Stomach (tissue), 9 donors: ENCODE measurements around the gene EN1. TPM values are rescaled to one million over a fixed set of nuclear protein-coding genes. Genes with fewer than 3 reads are reported as not detected.

Source experiments
- DNase-seq, 2 donors: peaks; one replicate each; pipeline versions ENCODE4 v3.0.0 to v3.0.0-alpha.2; 2013 to 2019
- H3K27ac ChIP-seq, 5 donors: fragments of 200-600 bp in 4 of 5; sonication (generic) in 4 of 5; one replicate each; pipeline ENCODE4 v1.5.1; 2013 to 2019; ENCODE audit warnings: mild to moderate bottlenecking in 1 of 5, moderate library complexity in 1 of 5
- H3K27me3 ChIP-seq, 3 donors: fragments of 200-600 bp; sonication (generic); one replicate each; pipeline ENCODE4 v1.5.1; 2017 to 2019; ENCODE audit warnings: mixed run types in 1 of 3
- H3K36me3 ChIP-seq, 4 donors: fragments of 200-600 bp; sonication (generic); 1 replicate in 3 of 4; 2 replicates in 1 of 4; pipeline ENCODE4 v1.5.1; 2016 to 2019
- H3K4me1 ChIP-seq, 4 donors: fragments of 200-600 bp; sonication (generic); one replicate each; pipeline ENCODE4 v1.5.1; 2016 to 2019
- H3K4me3 ChIP-seq, 4 donors: fragments of 200-600 bp; sonication (generic) in 3 of 4; one replicate each; pipeline ENCODE4 v1.5.1; 2016 to 2019; ENCODE audit warnings: mild to moderate bottlenecking in 1 of 4
- H3K9me3 ChIP-seq, 4 donors: fragments of 200-600 bp; sonication (generic); one replicate each; pipeline ENCODE4 v1.5.1; 2016 to 2019
- EP300 ChIP-seq: sonication (generic); formaldehyde crosslinking; IDR thresholded peaks from one replicate; pipeline ENCODE4 v1.6.1; 2017; ENCODE audit warnings: antibody characterized with exemption
- POLR2A ChIP-seq, 4 donors: fragments of 450-650 bp; IDR thresholded peaks; one replicate each; pipeline ENCODE4 v1.6.1; 2016; ENCODE audit warnings: antibody characterized with exemption in 4 of 4, control low read depth in 2 of 4, mild to moderate bottlenecking in 1 of 4, moderate library complexity in 1 of 4
- POLR2AphosphoS5 ChIP-seq, 3 donors: sonication (generic); formaldehyde crosslinking; IDR thresholded peaks; one replicate each; pipeline ENCODE4 v1.6.1; 2016; ENCODE audit warnings: antibody characterized with exemption in 3 of 3
- WGBS, 5 donors: extraction: QIAGEN DNeasy Blood & Tissue Kit in 3 of 5; methylation state at CpG; one replicate each; pipeline versions ENCODE4 v1.1.5 to v1.1.7; 2013 to 2018; 5-methylcytosine and 5-hydroxymethylcytosine counted together
- intact Hi-C: fragments of 100-400 bp; cut with DNase I; formaldehyde crosslinking; loops from one replicate; pipeline ENCODE4 v1.15.1; 2023; ENCODE audit warnings: low total_unique reads
- polyA plus RNA-seq, 3 donors: library from polyadenylated mRNA; stranded (reverse); fragments of 200-250 nt; gene quantifications; one replicate each; pipeline ENCODE4 v1.2.3, GENCODE V29; 2013
- total RNA-seq, 5 donors: library from RNA; depleted of rRNA; stranded (reverse); fragments of >200 nt; gene quantifications; one replicate each; pipeline versions ENCODE4 v1.1.0 to v1.2.3, GENCODE V29; 2014 to 2016
- TF ChIP-seq, protein P1 (sequence below), 7 experiments: fragments of 450-650 bp in 4 of 7; fragments of 200-600 bp in 3 of 7; sonication (generic) in 3 of 7; IDR thresholded peaks; one replicate each; pipeline ENCODE4 v1.5.1; 2016 to 2019; ENCODE audit warnings: antibody characterized with exemption in 7 of 7, control low read depth in 2 of 7, mild to moderate bottlenecking in 1 of 7
- donor health status: healthy with polysubstance abuse.
- donor health status: Bipolar disorder and iron deficiency.
- donor health status: healthy.

The EN1 gene
- total and polyA plus RNA-seq, 8 donors = not detected

- 0 to 3% (median 2%) methylated on average over 3 to 63 of the region's 63 CpGs for WGBS, 5 donors
- H3K4me3 ChIP-seq = peak overlapping the region; percentile 31 to 46 (median 36)
These were observed 951 bp downstream of the EN1 start for GRCh38 chr2:118846442-118846952.

GRCh38 chr2:118845522-118846441 lies 1.7 kb downstream of the EN1 start:
- H3K27me3 ChIP-seq = peaks cover 74 to 100% (median 100%) of the 10 kb centered on the region in 3 donors
- TF ChIP-seq, protein P1, sequence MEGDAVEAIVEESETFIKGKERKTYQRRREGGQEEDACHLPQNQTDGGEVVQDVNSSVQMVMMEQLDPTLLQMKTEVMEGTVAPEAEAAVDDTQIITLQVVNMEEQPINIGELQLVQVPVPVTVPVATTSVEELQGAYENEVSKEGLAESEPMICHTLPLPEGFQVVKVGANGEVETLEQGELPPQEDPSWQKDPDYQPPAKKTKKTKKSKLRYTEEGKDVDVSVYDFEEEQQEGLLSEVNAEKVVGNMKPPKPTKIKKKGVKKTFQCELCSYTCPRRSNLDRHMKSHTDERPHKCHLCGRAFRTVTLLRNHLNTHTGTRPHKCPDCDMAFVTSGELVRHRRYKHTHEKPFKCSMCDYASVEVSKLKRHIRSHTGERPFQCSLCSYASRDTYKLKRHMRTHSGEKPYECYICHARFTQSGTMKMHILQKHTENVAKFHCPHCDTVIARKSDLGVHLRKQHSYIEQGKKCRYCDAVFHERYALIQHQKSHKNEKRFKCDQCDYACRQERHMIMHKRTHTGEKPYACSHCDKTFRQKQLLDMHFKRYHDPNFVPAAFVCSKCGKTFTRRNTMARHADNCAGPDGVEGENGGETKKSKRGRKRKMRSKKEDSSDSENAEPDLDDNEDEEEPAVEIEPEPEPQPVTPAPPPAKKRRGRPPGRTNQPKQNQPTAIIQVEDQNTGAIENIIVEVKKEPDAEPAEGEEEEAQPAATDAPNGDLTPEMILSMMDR (IDR thresholded peaks at IDR 0.05) = no peak
- no peak for TF ChIP-seq POLR2A (IDR thresholded peaks at IDR 0.05)
- no peak for TF ChIP-seq POLR2AphosphoS5 (IDR thresholded peaks at IDR 0.05)
- no peak for TF ChIP-seq EP300
- intact Hi-C loops = no loop called here
- H3K4me3 ChIP-seq = no peak overlapping the region
- H3K9me3 ChIP-seq = no peaks in the 10 kb centered on the region
- no peaks in the 10 kb centered on the region for H3K36me3 ChIP-seq
- no peak overlapping the region for H3K27ac ChIP-seq
- WGBS, 5 donors = 6 to 15% (median 8%) methylated on average over 25 to 47 of the region's 47 CpGs
- DNase-seq = no peak
- H3K4me1 ChIP-seq = peaks cover 46 to 76% (median 58%) of the 10 kb centered on the region in 4 donors

More at GRCh38 chr2:118846442-118846952, 951 bp downstream of the EN1 start:
- intact Hi-C loops = no loop called here
- H3K9me3 ChIP-seq = no peaks in the 10 kb centered on the region
- H3K27ac ChIP-seq = no peak overlapping the region
- H3K27me3 ChIP-seq = peaks cover 73 to 100% (median 99%) of the 10 kb centered on the region in 3 donors
- TF ChIP-seq, protein P1 (IDR thresholded peaks at IDR 0.05) = no peak
- TF ChIP-seq POLR2A (IDR thresholded peaks at IDR 0.05) (no peak), POLR2AphosphoS5 (IDR thresholded peaks at IDR 0.05) (no peak), EP300 (no peak)
- no peak for DNase-seq
- peaks cover 45 to 74% (median 57%) of the 10 kb centered on the region in 4 donors for H3K4me1 ChIP-seq
- no peaks in the 10 kb centered on the region for H3K36me3 ChIP-seq

- WGBS, 5 donors = 4 to 12% (median 8%) methylated on average over 31 to 43 of the region's 43 CpGs
These were observed 2.4 kb downstream of the EN1 start for GRCh38 chr2:118845005-118845521.

More at GRCh38 chr2:118845005-118845521, 2.4 kb downstream of the EN1 start:
- Histone ChIP-seq H3K9me3 (no peaks in the 10 kb centered on the region), H3K4me1 (peaks cover 46 to 74% (median 58%) of the 10 kb centered on the region in 4 donors), H3K27me3 (peaks cover 68 to 100% (median 100%) of the 10 kb centered on the region in 3 donors), H3K36me3 (no peaks in the 10 kb centered on the region), H3K27ac (no peak overlapping the region), H3K4me3 (no peak overlapping the region)
- no peak for DNase-seq
- TF ChIP-seq POLR2AphosphoS5 (IDR thresholded peaks at IDR 0.05) (no peak), POLR2A (IDR thresholded peaks at IDR 0.05) (no peak), EP300 (no peak)
- TF ChIP-seq, protein P1 (IDR thresholded peaks at IDR 0.05) = no peak
- intact Hi-C loops = no loop called here
